Neural cell (in vitro differentiated cells): ENCODE results near the gene CAMK2A. TPM values are rescaled to one million over a fixed set of nuclear protein-coding genes. Genes with fewer than 3 reads are reported as not detected.

Experiments used
- H2AFZ ChIP-seq: fragments of 200-600, 300-800 bp; sonication (generic), shearing (Covaris generic); 2 replicates; pipeline ENCODE4 v1.6.0; 2014; ENCODE audit warnings: low read depth, mild to moderate bottlenecking, antibody characterized with exemption, low read length, moderate library complexity
- H3F3A ChIP-seq: fragments of 200-600 bp; shearing (Covaris generic); 2 replicates; pipeline ENCODE4 v1.6.1; 2016; ENCODE audit warnings: mild to moderate bottlenecking, moderate library complexity, mixed read lengths, antibody characterized with exemption, low read length; ENCODE audit not compliant: insufficient read depth, poor library complexity, severe bottlenecking
- H3K27ac ChIP-seq: fragments of 200-600, 300-800 bp; sonication (generic), shearing (Covaris generic); 2 replicates; pipeline ENCODE4 v1.5.1; 2014; ENCODE audit warnings: mild to moderate bottlenecking, low read length, moderate library complexity
- H3K27me3 ChIP-seq: fragments of 300-800, 200-600 bp; sonication (generic), shearing (Covaris generic); 2 replicates; pipeline ENCODE4 v1.6.0; 2014; ENCODE audit warnings: mild to moderate bottlenecking, low read depth, low read length, moderate library complexity; ENCODE audit not compliant: insufficient read depth
- H3K36me3 ChIP-seq: fragments of 300-800, 200-600 bp; sonication (generic), shearing (Covaris generic); 2 replicates; pipeline ENCODE4 v1.5.1; 2014; ENCODE audit warnings: mild to moderate bottlenecking, antibody characterized with exemption, low read length, moderate library complexity; ENCODE audit not compliant: insufficient read depth
- H3K4me2 ChIP-seq: fragments of 300-800, 200-600 bp; sonication (generic), shearing (Covaris generic); 2 replicates; pipeline ENCODE4 v1.6.0; 2014; ENCODE audit warnings: mild to moderate bottlenecking, low read length
- H3K4me3 ChIP-seq: fragments of 300-800, 200-600 bp; sonication (generic), shearing (Covaris generic); 2 replicates; pipeline ENCODE4 v1.5.1; 2014; ENCODE audit warnings: mild to moderate bottlenecking, low read length, moderate library complexity
- H3K79me2 ChIP-seq: fragments of 200-600 bp; shearing (Covaris generic); replicated peaks from 2 replicates; pipeline ENCODE4 v1.6.0; 2014; ENCODE audit warnings: mild to moderate bottlenecking, low read length, moderate library complexity; ENCODE audit not compliant: insufficient read depth
- H3K9ac ChIP-seq: fragments of 300-800, 200-600 bp; sonication (generic), shearing (Covaris generic); 2 replicates; pipeline ENCODE4 v1.6.1; 2016; ENCODE audit warnings: mild to moderate bottlenecking, low read length, mixed read lengths
- H3K9me2 ChIP-seq: fragments of 200-600 bp; shearing (Covaris generic); 2 replicates; pipeline ENCODE4 v1.6.1; 2016; ENCODE audit warnings: mild to moderate bottlenecking, low read length, mixed read lengths; ENCODE audit not compliant: insufficient read depth
- H3K9me3 ChIP-seq: fragments of 200-600, 300-800 bp; sonication (generic), shearing (Covaris generic); 2 replicates; pipeline ENCODE4 v1.6.1; 2016; ENCODE audit warnings: mild to moderate bottlenecking, mixed run types, low read length, moderate library complexity, mixed read lengths
- H4K20me1 ChIP-seq: fragments of 200-600 bp; shearing (Covaris generic); 2 replicates; pipeline ENCODE4 v1.6.1; 2016; ENCODE audit warnings: mild to moderate bottlenecking, mixed run types; ENCODE audit not compliant: insufficient read depth
- CTCF ChIP-seq: fragments of 450-650 bp; IDR thresholded peaks from 2 replicates; pipeline ENCODE4 v1.5.1; 2014; ENCODE audit warnings: antibody characterized with exemption, mild to moderate bottlenecking, moderate library complexity; ENCODE audit not compliant: poor library complexity, severe bottlenecking
- EP300 ChIP-seq: fragments of 450-650 bp; conservative IDR thresholded peaks from 2 replicates; pipeline ENCODE4 v1.6.1; 2014; ENCODE audit warnings: antibody characterized with exemption, mild to moderate bottlenecking, moderate library complexity; ENCODE audit not compliant: poor library complexity, severe bottlenecking
- EZH2 ChIP-seq: fragments of 200-600, 300-800 bp; shearing (Covaris generic), sonication (generic); IDR thresholded peaks from 2 replicates; pipeline ENCODE4 v1.6.1; 2014; ENCODE audit warnings: antibody characterized with exemption, low read length, borderline replicate concordance, mild to moderate bottlenecking; ENCODE audit not compliant: insufficient read depth, poor library complexity, severe bottlenecking
- MXI1 ChIP-seq: fragments of 450-650 bp; conservative IDR thresholded peaks from 2 replicates; pipeline ENCODE4 v1.6.1; 2014; ENCODE audit warnings: antibody characterized with exemption, mild to moderate bottlenecking; ENCODE audit not compliant: poor library complexity, severe bottlenecking
- POLR2AphosphoS5 ChIP-seq: IDR thresholded peaks from 2 replicates; pipeline ENCODE4 v1.6.1; 2012
- RAD21 ChIP-seq: fragments of 450-650 bp; conservative IDR thresholded peaks from 2 replicates; pipeline ENCODE4 v1.6.1; 2014; ENCODE audit warnings: antibody characterized with exemption, mild to moderate bottlenecking, moderate library complexity
- REST ChIP-seq: IDR thresholded peaks from 2 replicates; pipeline ENCODE4 v1.6.1; 2012; ENCODE audit warnings: borderline replicate concordance
- SMC3 ChIP-seq: fragments of 450-650 bp; conservative IDR thresholded peaks from 2 replicates; pipeline ENCODE4 v1.6.1; 2014; ENCODE audit warnings: antibody characterized with exemption, mild to moderate bottlenecking, moderate library complexity; ENCODE audit not compliant: poor library complexity
- TAF1 ChIP-seq: IDR thresholded peaks from 2 replicates; pipeline ENCODE4 v1.6.1; 2012; ENCODE audit warnings: low read depth
- polyA plus RNA-seq: library from polyadenylated mRNA; depleted of rRNA; stranded (reverse); fragments of >200 nt; gene quantifications from 2 replicates; pipeline ENCODE4 v1.2.3, GENCODE V29; 2014

CAMK2A gene
- polyA plus RNA-seq, 1 donor from 2014 or later: 61.7 TPM

- no peak overlapping the region for H3K4me3 ChIP-seq
- H3K4me2 ChIP-seq: no peak overlapping the region
- H4K20me1 ChIP-seq: no peaks in the 10 kb centered on the region
- H3K9ac ChIP-seq: no peak overlapping the region
- no peak overlapping the region for H2AFZ ChIP-seq
- no peaks in the 10 kb centered on the region for H3K27me3 ChIP-seq
- TF ChIP-seq EZH2 (no peak), CTCF (no peak)
- H3K9me2 ChIP-seq: no peaks in the 10 kb centered on the region
- H3F3A ChIP-seq: no peaks in the 10 kb centered on the region
- H3K79me2 ChIP-seq: no peaks in the 10 kb centered on the region
- H3K9me3 ChIP-seq: no peaks in the 10 kb centered on the region
- H3K36me3 ChIP-seq: no peaks in the 10 kb centered on the region
- H3K27ac ChIP-seq: no peak overlapping the region
These were observed 31.4 kb downstream of the CAMK2A start for GRCh38 chr5:150258130-150258529.

- Histone ChIP-seq H3K27me3 (no peaks in the 10 kb centered on the region), H3K9me3 (no peaks in the 10 kb centered on the region), H3F3A (no peaks in the 10 kb centered on the region), H3K27ac (no peak overlapping the region), H3K36me3 (no peaks in the 10 kb centered on the region), H2AFZ (no peak overlapping the region), H3K4me2 (no peak overlapping the region), H3K9me2 (no peaks in the 10 kb centered on the region), H3K4me3 (no peak overlapping the region), H3K79me2 (no peaks in the 10 kb centered on the region), H4K20me1 (no peaks in the 10 kb centered on the region), H3K9ac (no peak overlapping the region)
- TF ChIP-seq CTCF (no peak), SMC3 (no peak), TAF1 (no peak), EP300 (no peak), RAD21 (no peak)
These were observed 32.1 kb downstream of the CAMK2A start for GRCh38 chr5:150257424-150257823.

- Histone ChIP-seq H3F3A (no peaks in the 10 kb centered on the region), H3K79me2 (no peaks in the 10 kb centered on the region), H4K20me1 (no peaks in the 10 kb centered on the region), H3K4me3 (peak overlapping the region; percentile 11), H3K27me3 (no peaks in the 10 kb centered on the region), H3K9me3 (no peaks in the 10 kb centered on the region), H3K9me2 (no peaks in the 10 kb centered on the region), H3K36me3 (no peaks in the 10 kb centered on the region), H3K27ac (peak overlapping the region; percentile 34), H3K9ac (no peak overlapping the region), H3K4me2 (no peak overlapping the region), H2AFZ (no peak overlapping the region)
- TF ChIP-seq TAF1: no peak
- no peak for TF ChIP-seq MXI1
- no peak for TF ChIP-seq REST
- no peak for TF ChIP-seq EZH2
- TF ChIP-seq POLR2AphosphoS5: no peak
- no peak for TF ChIP-seq EP300
- no peak for TF ChIP-seq CTCF
- TF ChIP-seq RAD21: no peak
These were observed 33.0 kb downstream of the CAMK2A start for GRCh38 chr5:150256410-150257064.
